Umbilical cord (tissue), 2 donors: ENCODE results near the gene PCLO. TPM values are rescaled to one million over a fixed set of nuclear protein-coding genes. Genes with fewer than 3 reads are reported as not detected.
"Not testable (repeated sequence)": the region's sequence is repeated elsewhere in the genome, so short reads cannot be mapped to it uniquely, and the experiment has no call there.

Experiments used
- DNase-seq: peaks from one replicate; pipeline ENCODE4 v3.0.0-alpha.2; 2015; ENCODE audit warnings: low spot score
- total RNA-seq: library from RNA; depleted of rRNA; stranded (reverse); fragments of >200 nt; gene quantifications from one replicate; pipeline ENCODE4 v1.2.3, GENCODE V29; 2014; ENCODE audit warnings: low replicate concordance; ENCODE audit not compliant: insufficient read depth

Gene PCLO
- total RNA-seq, 1 donor from 2014 or later, result 6.7 TPM

DNA sequence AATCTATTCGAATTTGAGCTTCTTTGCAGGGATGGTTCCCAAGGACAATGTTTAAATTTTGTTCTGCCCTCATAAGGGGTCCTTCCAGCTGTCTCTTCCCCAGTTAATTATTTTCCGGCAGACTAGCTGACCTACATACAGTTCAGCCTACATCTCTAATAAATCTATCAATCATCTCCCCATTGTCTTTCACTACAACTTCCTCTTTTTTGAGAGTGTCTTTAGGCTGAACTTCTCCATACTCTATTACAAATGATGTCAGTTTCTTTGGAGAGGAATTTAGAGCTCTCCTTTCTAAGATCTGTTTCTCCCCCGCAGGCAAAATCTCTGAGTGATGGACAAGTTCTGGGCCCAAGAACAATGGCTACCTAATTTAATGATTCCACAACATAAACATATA lies 122.2 kb downstream of the PCLO start:
- DNase-seq, result no peak

DNA sequence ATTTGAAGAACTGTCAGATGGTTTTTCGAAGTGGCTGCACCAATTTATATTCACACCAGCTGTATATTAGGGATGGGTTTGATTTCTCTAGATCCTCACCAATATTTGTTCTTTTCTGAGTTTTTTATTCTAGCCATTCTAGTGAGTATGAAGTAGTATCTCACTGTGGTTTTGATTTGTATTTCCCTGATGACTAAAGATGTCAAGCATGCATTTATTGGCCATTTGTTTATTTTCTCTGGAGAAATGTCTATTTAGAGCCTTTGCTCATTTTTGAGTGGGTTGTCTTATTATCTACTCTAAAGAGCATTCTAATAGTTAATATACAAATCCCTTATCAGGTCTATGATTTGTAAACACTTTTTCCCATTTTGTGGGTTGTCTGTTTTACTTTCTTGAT lies 123.9 kb downstream of the PCLO start:
- no peak for DNase-seq

DNA sequence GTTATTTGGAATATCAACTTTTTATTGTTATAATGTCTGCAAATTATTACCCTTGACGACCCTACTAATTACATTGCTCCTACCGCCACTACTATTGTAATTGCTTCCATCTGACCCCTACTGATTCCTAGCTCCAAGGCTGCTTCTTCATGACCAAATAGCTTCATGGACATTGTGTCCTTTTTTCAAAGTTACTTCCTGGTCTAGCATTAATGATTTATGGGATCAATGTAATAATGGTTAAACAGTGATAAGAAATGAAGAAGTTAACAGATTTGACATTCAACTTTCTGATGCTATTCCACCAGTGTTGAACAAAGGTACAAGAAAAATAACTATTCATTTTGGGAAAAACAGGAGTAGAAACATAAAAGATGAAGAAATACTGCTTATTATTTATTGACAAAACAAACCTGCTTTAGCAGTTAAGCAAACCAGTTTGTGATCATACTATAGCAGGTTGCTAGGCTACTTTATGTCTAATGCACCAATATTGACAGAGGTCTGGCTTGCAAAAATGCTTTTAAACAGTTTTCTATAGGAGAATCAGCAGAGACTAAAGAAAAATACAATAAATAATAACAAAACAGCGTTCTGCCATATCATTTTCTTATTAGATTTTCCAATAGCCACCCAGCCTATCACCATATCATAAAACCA lies 125.8 kb downstream of the PCLO start:
- no peak for DNase-seq

DNA sequence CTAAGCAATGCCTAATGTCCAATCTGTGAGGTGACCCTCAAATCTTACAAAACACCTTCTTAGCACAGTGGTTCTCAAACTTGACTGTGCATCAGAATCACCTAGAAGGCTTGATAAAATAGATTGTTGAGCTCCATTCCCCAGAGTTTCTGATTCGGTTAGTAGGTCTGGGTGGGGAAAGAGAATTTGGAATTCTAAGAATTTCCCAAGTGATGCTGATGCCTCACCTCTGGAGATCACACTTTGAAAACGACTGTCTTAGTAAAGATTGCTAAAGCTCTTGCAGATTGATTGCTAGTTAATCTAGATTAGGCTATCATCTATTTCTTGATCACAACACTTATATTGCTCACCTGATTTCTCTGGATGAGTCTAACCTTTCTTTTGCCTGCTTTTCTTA lies 126.6 kb downstream of the PCLO start:
- no peak for DNase-seq

DNA sequence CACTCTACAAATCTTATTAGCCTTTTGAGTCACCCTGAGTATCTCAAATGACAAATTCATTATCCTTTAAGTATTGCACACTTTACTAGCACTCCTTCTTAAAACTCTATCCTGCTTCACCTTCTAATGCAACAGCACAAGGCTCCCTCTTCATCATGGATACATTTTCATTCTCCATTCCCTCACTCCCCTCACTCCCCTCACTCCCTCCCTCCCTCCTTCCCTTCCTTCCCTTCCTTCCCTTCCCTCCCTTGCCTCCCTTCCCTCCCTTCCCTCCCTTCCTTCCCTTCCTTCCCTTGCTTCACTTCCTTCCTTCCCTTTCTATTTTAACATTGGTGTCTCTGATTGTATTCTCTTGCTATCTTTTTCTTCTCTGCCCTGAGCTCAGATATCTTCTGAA lies 130.5 kb downstream of the PCLO start:
- no peak for DNase-seq

DNA sequence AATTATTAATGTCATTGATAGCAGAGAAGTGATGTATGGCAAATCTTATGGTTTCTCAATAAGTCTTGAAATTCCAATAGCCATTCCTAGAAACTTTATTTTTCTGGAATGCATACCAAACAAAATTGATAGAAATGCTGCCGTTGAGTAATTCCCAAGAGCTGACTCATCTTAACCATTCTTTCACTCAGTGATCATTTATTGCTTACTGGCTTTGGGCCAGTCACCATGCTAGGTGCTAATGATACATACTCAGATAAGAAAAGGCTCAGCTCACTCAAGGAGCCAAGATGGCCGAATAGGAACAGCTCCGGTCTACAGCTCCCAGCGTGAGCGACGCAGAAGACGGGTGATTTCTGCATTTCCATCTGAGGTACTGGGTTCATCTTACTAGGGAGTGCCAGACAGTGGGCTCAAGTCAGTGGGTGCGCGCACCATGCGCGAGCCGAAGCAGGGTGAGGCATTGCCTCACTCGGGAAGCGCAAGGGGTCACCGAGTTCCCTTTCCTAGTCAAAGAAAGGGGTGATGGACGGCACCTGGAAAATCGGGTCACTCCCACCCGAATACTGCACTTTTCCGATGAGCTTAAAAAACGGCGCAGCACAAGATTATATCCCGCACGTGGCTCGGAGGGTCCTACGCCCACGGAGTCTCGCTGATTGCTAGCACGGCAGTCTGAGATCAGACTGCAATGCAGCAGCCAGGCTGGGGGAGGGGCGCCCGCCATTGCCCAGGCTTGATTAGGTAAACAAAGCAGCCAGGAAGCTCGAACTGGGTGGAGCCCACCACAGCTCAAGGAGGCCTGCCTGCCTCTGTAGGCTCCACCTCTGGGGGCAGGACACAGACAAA lies 138.6 kb downstream of the PCLO start:
- DNase-seq, result not testable (repeated sequence)

DNA sequence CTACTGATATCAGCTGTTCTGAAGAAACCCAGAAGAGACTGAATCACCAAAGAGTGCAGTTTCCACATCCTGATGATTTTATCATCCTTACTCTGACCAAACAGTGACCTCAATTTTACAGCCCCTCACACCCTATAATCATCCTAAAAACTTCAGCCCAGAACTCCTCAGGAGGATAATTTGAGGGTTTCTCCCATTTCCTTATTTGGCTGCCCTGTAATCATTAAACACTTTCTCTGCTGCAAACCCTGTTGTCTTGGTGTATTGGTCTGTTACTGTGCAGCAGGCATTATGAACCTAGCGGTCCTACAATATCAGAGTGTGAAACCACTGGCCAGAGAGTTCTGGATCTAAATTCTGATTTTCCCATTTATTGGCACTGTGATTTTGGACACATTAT lies 141.7 kb downstream of the PCLO start:
- no peak for DNase-seq

DNA sequence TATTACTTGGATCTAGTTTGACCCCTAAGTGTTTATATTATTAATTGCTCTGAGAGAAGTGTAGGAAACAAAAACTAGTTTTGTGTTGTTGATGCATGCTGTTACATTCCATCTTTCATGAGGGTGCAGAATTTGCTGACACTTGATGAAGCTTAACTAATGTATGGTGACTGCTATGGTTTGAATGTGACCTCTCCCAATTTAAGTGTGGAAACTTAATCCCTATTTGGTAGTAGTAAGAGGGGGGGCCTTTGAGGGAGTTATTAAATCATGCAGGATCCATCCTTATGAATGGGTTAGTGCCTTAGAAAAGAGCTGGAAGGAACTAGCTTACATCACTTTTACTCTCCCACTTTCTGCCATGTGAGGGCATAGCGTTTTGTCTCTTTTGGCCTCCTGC lies 142.5 kb downstream of the PCLO start:
- no peak for DNase-seq

DNA sequence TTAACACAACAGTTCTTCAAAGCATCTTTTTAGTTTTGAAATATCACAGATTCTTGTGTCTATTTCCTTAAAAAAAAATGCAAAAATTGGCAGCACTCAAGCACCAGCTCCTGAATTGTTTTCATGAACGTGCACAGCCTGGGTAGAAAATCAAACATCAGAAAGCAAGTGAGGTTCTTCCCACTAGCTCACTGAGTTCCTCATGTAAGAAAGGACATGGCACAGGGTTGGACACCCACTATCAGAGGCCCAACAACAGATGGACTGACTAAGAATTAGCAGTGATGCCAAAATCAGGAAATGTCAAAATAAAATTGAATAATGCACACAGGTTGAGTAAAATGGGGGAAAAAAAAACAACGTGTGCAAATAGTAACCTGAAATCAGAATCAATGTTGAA lies 146.8 kb downstream of the PCLO start:
- no peak for DNase-seq

DNA sequence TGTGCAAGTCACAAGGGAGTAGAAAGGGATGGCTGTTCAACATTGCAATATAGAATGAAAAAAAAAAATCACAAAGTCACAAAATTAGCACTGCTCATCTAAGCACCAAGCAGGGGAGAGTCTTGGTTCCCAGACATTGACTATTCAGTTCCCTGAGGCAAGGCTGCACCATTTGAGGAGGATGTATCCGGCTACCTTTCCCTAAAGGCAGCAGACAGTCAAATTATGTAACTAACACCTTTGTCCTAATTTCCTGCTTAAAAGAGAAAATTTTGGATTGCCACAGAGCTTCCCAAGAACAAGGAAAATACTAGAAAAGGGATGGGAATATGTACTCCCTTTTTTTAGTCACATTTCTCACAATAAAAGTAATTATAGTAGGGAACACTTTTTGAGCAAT lies 148.1 kb downstream of the PCLO start:
- no peak for DNase-seq

DNA sequence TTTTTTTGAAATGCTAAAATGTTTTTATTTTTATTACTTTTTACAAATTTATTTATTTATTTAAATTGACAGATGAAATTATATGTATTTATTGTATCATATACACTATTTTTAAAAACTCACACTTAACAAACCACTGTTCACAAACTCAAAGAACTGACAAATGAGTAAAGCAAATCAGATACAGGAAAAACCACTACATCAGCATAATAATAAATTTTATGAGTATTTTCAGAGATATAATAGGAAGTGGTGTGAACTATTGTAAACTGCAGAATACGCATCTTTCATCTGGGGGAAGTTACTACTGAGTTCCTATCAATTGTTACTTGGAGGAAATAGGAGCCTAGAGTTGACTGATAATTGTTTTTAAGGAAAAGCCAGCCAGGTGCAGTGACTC lies 150.7 kb downstream of the PCLO start:
- DNase-seq, result no peak

DNA sequence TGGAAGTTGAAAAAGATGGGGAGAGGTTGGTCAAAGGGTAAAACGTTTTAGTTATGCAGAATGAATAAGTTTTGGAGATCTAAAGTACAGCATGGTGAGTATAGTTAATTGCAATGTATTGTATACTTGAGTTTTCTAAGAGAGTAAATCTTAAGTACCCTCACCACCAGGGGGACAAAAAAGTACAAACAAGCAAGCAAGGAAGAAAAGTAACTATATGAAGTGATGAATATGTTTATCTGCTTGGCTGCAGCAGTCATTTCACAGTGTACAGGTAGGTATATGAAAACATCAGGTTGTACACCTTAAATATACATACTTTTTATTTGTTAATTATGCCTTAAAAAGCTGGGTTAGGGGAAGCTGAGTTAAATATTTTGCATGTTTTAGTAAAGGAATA lies 157.3 kb downstream of the PCLO start:
- DNase-seq, result peak; percentile 3

DNA sequence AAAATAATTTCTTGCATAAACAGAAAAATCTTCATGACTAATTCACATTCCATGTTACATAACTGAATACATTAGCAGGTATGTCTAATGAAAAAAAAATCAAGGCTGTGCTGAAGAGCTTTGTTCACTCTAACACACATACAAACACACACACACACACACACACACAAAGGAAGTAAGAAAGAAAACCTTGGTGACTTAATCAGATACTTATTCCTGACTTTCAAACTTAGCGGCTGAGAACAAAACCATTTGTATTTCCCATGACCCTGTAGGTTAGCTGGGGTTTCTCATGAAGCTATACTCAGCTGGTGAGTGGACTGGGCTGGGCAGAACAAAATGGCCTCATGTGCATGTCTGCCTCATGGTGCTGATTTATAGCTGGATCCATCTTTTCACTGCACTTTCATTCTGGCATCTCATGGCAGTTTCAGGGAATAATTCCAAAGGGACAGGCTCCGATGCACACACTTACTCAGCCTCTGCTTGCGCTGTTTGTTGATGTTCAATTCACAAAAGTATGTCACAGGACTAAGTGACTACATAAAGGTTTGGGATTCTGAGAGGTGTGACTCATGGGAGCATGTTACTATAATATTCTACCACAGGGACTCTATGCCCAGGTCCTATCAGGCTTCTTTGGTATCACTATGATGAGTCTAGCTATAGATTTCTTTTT lies 161.2 kb downstream of the PCLO start:
- DNase-seq, result no peak

DNA sequence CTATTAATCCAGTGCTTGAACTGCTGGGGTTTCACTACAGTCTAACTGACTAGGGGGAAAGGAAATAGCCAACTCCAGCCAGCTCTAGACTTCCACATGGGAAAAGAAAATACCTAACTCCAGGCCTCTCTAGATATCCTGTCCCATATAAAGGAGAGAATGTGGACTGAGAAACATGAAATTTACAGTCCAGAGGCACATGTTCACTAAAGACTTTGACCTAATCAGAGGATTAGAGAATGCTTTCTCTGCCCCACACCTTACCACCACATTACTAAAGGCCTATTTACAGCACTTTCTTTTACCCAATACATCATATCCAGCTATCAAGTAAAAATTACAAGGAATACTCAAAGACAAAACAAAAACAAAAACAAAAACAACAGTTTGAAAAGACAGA lies 164.2 kb downstream of the PCLO start:
- no peak for DNase-seq

DNA sequence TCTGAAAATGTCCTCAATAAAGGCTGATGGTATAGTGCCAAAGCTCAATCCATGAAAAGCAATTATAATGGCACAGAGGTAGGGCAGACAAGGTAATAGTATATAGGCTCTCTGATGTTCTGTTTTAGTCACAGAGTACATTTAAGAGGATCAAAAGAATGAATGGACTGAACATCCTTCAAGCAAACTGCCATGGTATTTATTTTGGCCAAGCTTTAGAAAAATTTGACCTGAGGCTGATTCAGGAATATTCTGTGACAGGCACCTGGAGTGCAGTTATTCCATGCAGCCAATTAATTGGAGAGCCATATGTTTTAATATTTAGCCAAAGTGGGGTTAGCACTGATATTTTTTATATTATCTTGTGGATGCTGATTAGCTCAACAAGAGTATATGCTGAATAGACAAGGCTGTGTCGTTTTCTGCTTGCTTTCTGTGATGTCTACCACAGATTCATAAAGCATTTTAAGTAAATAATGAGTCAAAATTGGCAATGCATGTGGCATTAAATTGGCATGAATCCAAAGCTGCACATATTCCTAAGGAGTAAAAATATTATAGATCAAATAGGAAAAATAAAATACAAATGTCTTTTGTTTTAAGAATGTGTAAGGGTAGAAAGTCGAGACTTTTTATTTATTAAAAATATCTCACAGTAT lies 177.4 kb downstream of the PCLO start:
- DNase-seq, result no peak

DNA sequence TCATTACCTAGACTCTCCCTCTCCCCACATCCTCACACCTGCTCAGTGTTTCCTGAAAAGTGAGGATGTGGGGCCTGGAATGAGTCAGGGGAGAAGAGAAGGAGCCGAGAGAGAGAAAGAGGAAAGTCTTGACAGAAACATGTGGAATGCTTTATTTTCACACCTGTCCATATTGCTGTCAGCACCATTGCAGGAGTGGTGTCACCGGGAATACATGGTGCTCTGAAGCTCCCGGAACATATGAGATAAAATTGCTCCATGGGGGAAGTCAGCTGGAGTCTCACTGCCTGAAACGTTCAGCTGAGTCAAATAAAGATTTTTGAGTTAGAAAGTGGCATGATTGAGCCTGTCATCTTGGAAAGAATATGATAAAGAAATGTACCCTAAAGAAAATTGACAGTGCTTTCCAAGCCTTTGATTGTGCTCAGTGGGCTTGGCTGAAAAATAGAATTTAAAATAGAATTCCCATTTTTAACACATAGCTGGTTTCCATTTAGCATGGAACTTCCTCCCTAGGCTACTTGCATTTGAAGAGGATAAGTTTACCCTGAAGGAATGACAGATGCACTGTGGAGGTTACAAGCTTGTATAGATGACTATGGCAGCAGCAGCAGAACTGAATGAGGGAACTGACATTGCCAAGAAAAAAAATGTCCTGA lies 182.4 kb downstream of the PCLO start:
- no peak for DNase-seq

DNA sequence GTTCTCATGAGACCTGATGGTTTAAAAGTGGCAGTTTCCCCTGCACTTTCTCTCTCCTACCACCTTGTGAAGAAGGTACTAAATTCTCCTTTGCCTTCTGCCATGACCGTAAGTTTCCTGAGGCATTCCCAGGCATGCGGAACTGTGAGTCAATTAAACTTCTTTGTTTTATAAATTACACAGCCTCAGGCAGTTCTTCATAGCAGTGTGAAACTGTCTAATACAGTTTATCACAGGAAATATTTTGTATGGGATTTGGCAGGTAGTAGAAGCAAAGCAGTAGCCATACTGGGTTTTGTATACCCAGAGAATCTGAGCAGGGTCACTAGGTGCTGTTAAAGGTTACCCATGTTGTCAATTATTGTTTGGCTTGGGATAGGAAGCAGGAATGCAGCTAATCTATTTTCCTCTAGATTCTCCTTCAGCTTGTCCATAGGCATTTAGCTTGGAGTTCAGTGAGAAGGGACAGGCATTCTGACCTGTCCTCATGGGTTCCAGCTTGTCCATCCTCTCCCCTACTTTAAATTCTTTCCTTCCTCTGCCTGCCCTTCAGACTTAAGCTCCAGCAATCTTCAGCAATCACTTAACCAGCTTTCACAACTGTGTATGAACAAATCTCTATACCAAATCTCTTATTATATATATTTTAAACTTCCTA lies 186.7 kb downstream of the PCLO start:
- no peak for DNase-seq

DNA sequence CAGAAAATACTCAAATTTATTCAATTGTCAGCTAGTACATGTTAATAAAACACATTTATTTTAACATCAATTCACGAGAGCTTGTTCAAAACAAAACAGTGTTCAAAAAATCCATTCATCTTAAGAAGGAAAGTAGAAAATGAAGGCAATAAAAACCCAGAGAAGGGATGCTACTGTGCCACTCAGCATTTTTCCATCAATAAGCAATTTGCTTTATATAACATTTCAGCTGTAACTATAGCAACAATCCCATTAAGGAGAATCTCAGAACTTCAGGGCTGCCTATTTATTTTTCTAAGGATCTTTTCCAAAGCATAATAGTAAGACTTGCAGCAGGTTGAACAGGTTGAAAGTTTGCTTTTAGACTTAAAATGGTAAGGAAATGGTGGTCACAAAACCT lies 190.5 kb downstream of the PCLO start:
- DNase-seq, result no peak

DNA sequence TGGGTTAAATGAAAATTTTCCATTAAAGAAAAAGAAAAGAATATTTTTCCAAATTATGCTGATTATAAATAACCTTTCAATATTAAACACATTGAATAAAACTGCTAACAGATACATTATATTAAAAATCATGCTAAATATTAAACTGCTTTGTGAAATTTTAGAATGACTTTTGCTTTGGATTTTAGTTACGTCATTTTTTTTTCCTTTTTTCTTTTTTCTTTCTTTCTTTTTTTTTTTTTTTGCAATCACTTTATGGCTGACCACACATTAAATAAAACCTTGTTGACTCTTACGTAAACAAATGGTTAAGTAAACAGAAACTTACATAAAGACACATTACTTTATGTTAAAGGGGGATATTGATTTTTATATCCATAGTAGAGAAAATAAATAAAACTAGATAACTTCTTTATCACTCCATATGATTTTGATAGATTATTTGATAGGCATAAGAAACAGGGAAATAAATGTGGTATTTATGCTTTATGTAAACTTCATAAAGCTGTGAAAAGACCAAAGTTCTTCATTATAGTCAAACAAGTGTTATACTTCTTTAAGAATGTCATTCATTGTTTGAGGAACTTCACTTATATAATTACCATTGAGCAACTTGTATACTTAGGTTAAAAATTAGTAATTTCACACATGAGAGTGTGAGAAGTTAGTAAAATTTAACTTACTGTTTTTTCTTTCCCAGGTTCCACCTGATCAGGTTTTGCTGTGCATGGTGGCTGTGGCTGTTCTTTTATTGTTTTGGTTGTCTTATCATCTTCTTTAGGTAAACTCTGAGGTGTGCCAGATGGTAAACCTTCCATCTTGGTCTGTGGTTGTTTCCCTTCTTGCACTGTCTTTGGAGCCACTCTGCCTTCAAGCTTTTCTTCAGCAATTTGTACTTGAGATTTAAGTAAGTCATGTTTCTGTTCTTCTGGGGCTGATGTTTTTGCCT lies 197.3 kb downstream of the PCLO start:
- no peak for DNase-seq
